IMR-90 (cell line): ENCODE results near the gene DDX41. TPM values are rescaled to one million over a fixed set of nuclear protein-coding genes. Genes with fewer than 3 reads are reported as not detected.

Source experiments
- ATAC-seq: fragments of 200-7000 bp; cut with Tn5 transposase; 2 replicates; pipeline ENCODE4 v1.9.1; 2020; ENCODE audit warnings: low read depth, mild to moderate bottlenecking, moderate library complexity
- BruUV-seq: library from RNA; stranded (reverse); fragments of 400-500 nt; replicated peaks from 2 replicates; lab custom pipeline; 2021; lab: Mats Ljungman, UMichigan
- CTCF ChIA-PET: fragments of 300-600 bp; formaldehyde crosslinking; extraction: SDS; loops from one replicate; lab custom pipeline; 2021; ENCODE audit warnings: antibody characterized with exemption; lab: Yijun Ruan, JAX
- POLR2A ChIA-PET: fragments of 300-600 bp; sonication (Branson Sonifier 250); formaldehyde crosslinking; loops from one replicate; lab custom pipeline; 2022; ENCODE audit warnings: antibody characterized with exemption; ENCODE audit not compliant: unreplicated experiment; lab: Charles Lee
- DNase-seq: peaks from one replicate; pipeline ENCODE4 v3.0.0; 2013
- H2AFZ ChIP-seq: replicated peaks from 2 replicates; pipeline ENCODE3; 2013; ENCODE audit warnings: low read length, mild to moderate bottlenecking; ENCODE audit not compliant: poor library complexity
- H2AK5ac ChIP-seq: 2 replicates; pipeline ENCODE4 v1.6.1; 2013; ENCODE audit warnings: low read depth, low read length, inconsistent platforms
- H2AK9ac ChIP-seq: replicated peaks from 2 replicates; pipeline ENCODE3; 2013; ENCODE audit warnings: mild to moderate bottlenecking, low read depth, low read length, moderate library complexity; ENCODE audit not compliant: poor library complexity
- H2BK120ac ChIP-seq: 2 replicates; pipeline ENCODE4 v1.6.1; 2013; ENCODE audit warnings: low read depth, low read length, inconsistent platforms
- H2BK15ac ChIP-seq: 3 replicates; pipeline ENCODE4 v1.6.1; 2013; ENCODE audit warnings: low read depth, low read length, inconsistent platforms
- H2BK20ac ChIP-seq: 2 replicates; pipeline ENCODE4 v1.6.1; 2013; ENCODE audit warnings: low read depth, mild to moderate bottlenecking, inconsistent platforms, low read length, moderate library complexity
- H2BK5ac ChIP-seq: 2 replicates; pipeline ENCODE4 v1.6.1; 2013; ENCODE audit warnings: mild to moderate bottlenecking, low read depth, low read length, inconsistent platforms; ENCODE audit not compliant: poor library complexity, severe bottlenecking
- H3K14ac ChIP-seq: replicated peaks from 2 replicates; pipeline ENCODE4 v1.6.1; 2013; ENCODE audit warnings: low read depth, low read length, inconsistent platforms
- H3K18ac ChIP-seq: 2 replicates; pipeline ENCODE4 v1.6.1; 2013; ENCODE audit warnings: low read depth, low read length, control low read depth
- H3K23ac ChIP-seq: 2 replicates; pipeline ENCODE4 v1.6.1; 2013; ENCODE audit warnings: low read depth, low read length, inconsistent platforms
- H3K27ac ChIP-seq: 2 replicates; pipeline ENCODE4 v1.5.1; 2013; ENCODE audit warnings: mild to moderate bottlenecking, control low read depth, low read length; ENCODE audit not compliant: insufficient read depth
- H3K27me3 ChIP-seq: 2 replicates; pipeline ENCODE4 v1.6.1; 2013; ENCODE audit warnings: low read length; ENCODE audit not compliant: control insufficient read depth, insufficient read depth
- H3K36me3 ChIP-seq: 2 replicates; pipeline ENCODE4 v1.6.1; 2013; ENCODE audit warnings: low read length, mixed read lengths; ENCODE audit not compliant: control insufficient read depth, insufficient read depth
- H3K4ac ChIP-seq: 2 replicates; pipeline ENCODE4 v1.6.1; 2013; ENCODE audit warnings: low read depth, low read length, inconsistent platforms
- H3K4me1 ChIP-seq: 2 replicates; pipeline ENCODE4 v1.6.1; 2013; ENCODE audit warnings: low read length, mixed read lengths; ENCODE audit not compliant: control insufficient read depth, insufficient read depth
- H3K4me2 ChIP-seq: 2 replicates; pipeline ENCODE4 v1.6.1; 2013; ENCODE audit warnings: low read depth, mild to moderate bottlenecking, control low read depth, low read length, moderate library complexity
- H3K4me3 ChIP-seq: 2 replicates; pipeline ENCODE4 v1.5.1; 2013; ENCODE audit warnings: low read depth, mild to moderate bottlenecking, control low read depth, low read length, moderate library complexity; ENCODE audit not compliant: insufficient read depth
- H3K56ac ChIP-seq: 2 replicates; pipeline ENCODE4 v1.6.1; 2013; ENCODE audit warnings: low read length, inconsistent platforms; ENCODE audit not compliant: insufficient read depth; ENCODE audit errors: extremely low read depth
- H3K79me1 ChIP-seq, 2 experiments: 2 replicates each; pipeline ENCODE4 v1.6.1; 2013; ENCODE audit warnings: low read length in 2 of 2, inconsistent platforms in 1 of 2, low read depth in 1 of 2
- H3K9ac ChIP-seq: 2 replicates; pipeline ENCODE4 v1.6.1; 2013; ENCODE audit warnings: low read depth, low read length, control low read depth
- H3K9me1 ChIP-seq: 2 replicates; pipeline ENCODE4 v1.6.1; 2013; ENCODE audit warnings: low read length, inconsistent platforms; ENCODE audit not compliant: insufficient read depth
- H3K9me3 ChIP-seq: 2 replicates; pipeline ENCODE4 v1.6.1; 2013; ENCODE audit warnings: low read length; ENCODE audit not compliant: control insufficient read depth, insufficient read depth
- H4K20me1 ChIP-seq: 2 replicates; pipeline ENCODE4 v1.6.1; 2013; ENCODE audit warnings: low read length, inconsistent platforms; ENCODE audit not compliant: insufficient read depth
- H4K5ac ChIP-seq: 2 replicates; pipeline ENCODE4 v1.6.1; 2013; ENCODE audit warnings: mild to moderate bottlenecking, low read depth, low read length, control low read depth
- H4K8ac ChIP-seq, 2 experiments: 2 replicates each; pipeline ENCODE4 v1.6.1; 2013; ENCODE audit warnings: low read depth in 2 of 2, low read length in 2 of 2, control low read depth in 1 of 2, inconsistent platforms in 1 of 2
- H4K91ac ChIP-seq: 2 replicates; pipeline ENCODE4 v1.6.1; 2013; ENCODE audit warnings: low read depth, low read length, inconsistent platforms; ENCODE audit not compliant: insufficient read depth
- CEBPB ChIP-seq: IDR thresholded peaks from 2 replicates; pipeline ENCODE4 v1.6.1; 2012; ENCODE audit warnings: low read depth, low read length, improper control_type of control experiment
- CHD1 ChIP-seq: IDR thresholded peaks from 2 replicates; pipeline ENCODE4 v1.6.1; 2012; ENCODE audit warnings: low read depth, low read length, improper control_type of control experiment
- ELK1 ChIP-seq: fragments of 150-350 bp; IDR thresholded peaks from 2 replicates; pipeline ENCODE4 v1.6.1; 2016; ENCODE audit warnings: low read depth, mild to moderate bottlenecking, low read length, moderate library complexity, borderline replicate concordance
- MAFK ChIP-seq: IDR thresholded peaks from 2 replicates; pipeline ENCODE4 v1.6.1; 2012; ENCODE audit warnings: low read depth, low read length, improper control_type of control experiment
- MAZ ChIP-seq: IDR thresholded peaks from 2 replicates; pipeline ENCODE4 v1.6.1; 2012; ENCODE audit warnings: low read depth, mild to moderate bottlenecking, low read length, improper control_type of control experiment, moderate library complexity, borderline replicate concordance
- MXI1 ChIP-seq: IDR thresholded peaks from 2 replicates; pipeline ENCODE4 v1.6.1; 2012; ENCODE audit warnings: low read depth, mild to moderate bottlenecking, low read length, moderate library complexity, borderline replicate concordance
- NFE2L2 ChIP-seq: fragments of 150-350 bp; IDR thresholded peaks from 2 replicates; pipeline ENCODE4 v1.6.1; 2016; ENCODE audit warnings: low read depth, mild to moderate bottlenecking, low read length
- POLR2A ChIP-seq: IDR thresholded peaks from 2 replicates; pipeline ENCODE4 v1.6.1; 2012; ENCODE audit warnings: mild to moderate bottlenecking, low read depth, low read length
- RAD21 ChIP-seq: IDR thresholded peaks from 2 replicates; pipeline ENCODE4 v1.6.1; 2012; ENCODE audit warnings: low read length, improper control_type of control experiment
- RCOR1 ChIP-seq: IDR thresholded peaks from 2 replicates; pipeline ENCODE4 v1.6.1; 2012; ENCODE audit warnings: mild to moderate bottlenecking, low read length, improper control_type of control experiment; ENCODE audit not compliant: insufficient replicate concordance
- RFX5 ChIP-seq: IDR thresholded peaks from 2 replicates; pipeline ENCODE4 v1.8.0; 2012; ENCODE audit warnings: low read depth, mild to moderate bottlenecking, low read length, moderate library complexity
- SMC3 ChIP-seq: fragments of 150-350 bp; IDR thresholded peaks from 2 replicates; pipeline ENCODE4 v1.6.1; 2016; ENCODE audit warnings: low read depth, mild to moderate bottlenecking, antibody characterized with exemption, low read length, moderate library complexity
- USF2 ChIP-seq: fragments of 150-350 bp; IDR thresholded peaks from 2 replicates; pipeline ENCODE4 v1.6.1; 2017; ENCODE audit warnings: mild to moderate bottlenecking, antibody characterized with exemption, low read length, low read depth
- WGBS, 2 experiments: methylation state at CpG; one replicate each; pipeline versions ENCODE4 v1.1.5 to v1.1.7; 2013; ENCODE audit warnings: missing lambda C conversion rate in 2 of 2; ENCODE audit not compliant: insufficient read length in 1 of 2; ENCODE audit errors: extremely low coverage in 2 of 2; 5-methylcytosine and 5-hydroxymethylcytosine counted together
- dilution Hi-C: fragments of 300-500 bp; cut with HindIII; formaldehyde crosslinking; loops from one replicate; pipeline ENCODE4 v1.14.3; 2018; ENCODE audit warnings: low sequenced_read_pairs; ENCODE audit not compliant: unreplicated experiment
- in situ Hi-C: fragments of 300-500 bp; cut with MboI; formaldehyde crosslinking; loops from 3 replicates; pipeline ENCODE4 v1.14.3; 2019; ENCODE audit warnings: low sequenced_read_pairs, inconsistent platforms, mixed read lengths
- intact Hi-C: fragments of 100-400 bp; cut with micrococcal nuclease; formaldehyde crosslinking; loops from 2 replicates; pipeline ENCODE4 v1.10.0; 2022
- polyA plus RNA-seq, 3 experiments: library from polyadenylated mRNA; depleted of rRNA; stranded (reverse); fragments of >200 nt; gene quantifications; 2 replicates each; pipeline ENCODE4 v1.2.3, GENCODE V29; 2012; ENCODE audit warnings: low replicate concordance in 1 of 3
- total RNA-seq: library from RNA; depleted of rRNA; stranded (reverse); fragments of >200 nt; gene quantifications from 2 replicates; pipeline ENCODE4 v1.2.3, GENCODE V29; 2012

The DDX41 gene
- total and polyA plus RNA-seq, 2 of the 4 experiments (the other 2 are of a cell fraction), result 130 to 170 TPM

- Histone ChIP-seq H4K20me1 (peaks cover 90% of the 10 kb centered on the region), H4K5ac (no peak overlapping the region), H3K9ac (no peak overlapping the region), H3K9me3 (no peaks in the 10 kb centered on the region), H4K91ac (no peak overlapping the region), H2AFZ (peak overlapping the region; percentile 4), H3K23ac (no peak overlapping the region; the same call in 1 of the 2 replicates), H3K27ac (peak overlapping the region; percentile 19; the same call in 1 of the 2 replicates), H2BK20ac (no peak overlapping the region), H2AK9ac (peak overlapping the region; percentile 68), H3K27me3 (no peaks in the 10 kb centered on the region), H2BK15ac (no peak overlapping the region), H3K4ac (no peak overlapping the region), H3K79me1 (peaks cover 40 to 75% of the 10 kb centered on the region in 2 experiments), H3K9me1 (peaks cover 21% of the 10 kb centered on the region; the same call in 1 of the 2 replicates), H3K36me3 (peaks cover 81% of the 10 kb centered on the region), H2BK120ac (no peak overlapping the region), H3K18ac (no peak overlapping the region), H2BK5ac (no peak overlapping the region), H2AK5ac (no peak overlapping the region), H3K4me3 (no peak overlapping the region), H3K56ac (no peak overlapping the region), H3K4me1 (peaks cover 17% of the 10 kb centered on the region; the same call in 1 of the 2 replicates), H3K14ac (no peak overlapping the region), H3K4me2 (no peak overlapping the region), H4K8ac (peak overlapping the region in 1 of 2 experiments; percentile 8; a peak in 1 of 4 replicates)
- intact Hi-C loops, result no loop called here
- dilution Hi-C loops, result no loop called here
- no TSS peak for BruUV-seq
- ChIA-PET CTCF (interaction anchor here (1.1 kb wide), 1 partner anchor 80 kb away, joined by 3 read pairs; no protein-coding TSS in a partner anchor), POLR2A (no interaction called here)
- in situ Hi-C loops, result no loop called here
- DNase-seq (no peak), ATAC-seq (peak; percentile 0; the same call in 1 of the 2 replicates)
- WGBS, 2 experiments, result 83% methylated on average over 17 of the region's 22 CpGs; no CpG with 5 or more reads in 1 of the 2 experiments
- TF ChIP-seq CEBPB (no peak), RCOR1 (no peak), MAZ (no peak), SMC3 (no peak), MAFK (no peak), RFX5 (no peak), POLR2A (no peak), CHD1 (no peak), RAD21 (no peak), NFE2L2 (no peak), MXI1 (no peak), USF2 (no peak), ELK1 (no peak)
Measured at GRCh38 chr5:177483994-177484901, 32.5 kb downstream of the DDX41 start.
